Measurements from ENCODE around the gene RBM15B. TPM values are rescaled to one million over a fixed set of nuclear protein-coding genes. Genes with fewer than 3 reads are reported as not detected.

The RBM15B gene
- total and polyA plus RNA-seq, 2 experiments from 2014 or later: 16.3 to 57.9 TPM

DNA sequence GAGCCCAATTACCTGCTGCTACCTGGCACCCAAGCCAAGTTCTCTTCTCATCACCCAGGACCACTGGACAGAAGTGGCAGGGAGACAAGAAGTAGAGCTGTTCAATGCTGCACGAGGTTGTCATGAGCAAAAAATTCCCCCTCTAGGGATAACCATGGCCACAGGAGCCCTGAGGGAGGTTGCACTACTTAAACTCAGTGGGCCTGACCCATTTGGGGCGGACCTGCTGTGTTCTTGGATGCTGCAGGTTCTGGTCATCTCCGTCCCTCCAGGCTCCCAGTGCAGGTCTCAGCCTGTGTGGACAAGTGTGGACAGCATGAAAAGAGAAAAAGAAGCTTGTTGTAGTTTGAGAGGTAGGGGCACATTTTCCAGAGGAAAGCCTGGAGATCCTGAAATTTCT lies 32.1 kb upstream of the RBM15B start:
- no peaks in the 10 kb centered on the region for H3K4me1 Mint-ChIP-seq

More for the DNA sequence above, 32.1 kb upstream of the RBM15B start:
- ATAC-seq: no peak
- Mint-ChIP-seq H3K9me3 (no peaks in the 10 kb centered on the region), H3K4me3 (no peak overlapping the region), H3K27me3 (ENCODE audit: insufficient read depth, low read depth, poor library complexity) (no peaks in the 10 kb centered on the region), H3K36me3 (ENCODE audit: low read depth) (peaks cover 2% of the 10 kb centered on the region; the same call in 1 of the 3 replicates), H3K27ac (no peak overlapping the region)
- Histone ChIP-seq H4K20me1 (replicated peaks; ENCODE audit: insufficient read depth) (no peaks in the 10 kb centered on the region), H3K27ac (ENCODE audit: low read depth) (no peak overlapping the region), H3K9me2 (ENCODE audit: insufficient read depth) (no peaks in the 10 kb centered on the region), H3K4me1 (ENCODE audit: insufficient read depth) (no peaks in the 10 kb centered on the region), H2AFZ (no peak overlapping the region), H3K36me3 (ENCODE audit: insufficient read depth) (no peaks in the 10 kb centered on the region), H3F3A (replicated peaks; ENCODE audit: low read depth) (no peaks in the 10 kb centered on the region), H3K4me3 (no peak overlapping the region), H3K4me2 (no peak overlapping the region), H3K79me2 (replicated peaks; ENCODE audit: insufficient read depth) (no peaks in the 10 kb centered on the region), H3K27me3 (ENCODE audit: insufficient read depth) (no peaks in the 10 kb centered on the region)
- TF ChIP-seq STAT1 (IDR thresholded peaks at IDR 0.05; ENCODE audit: unreplicated experiment) (no peak), EZH2 (IDR thresholded peaks at IDR 0.05; ENCODE audit: low read depth, unreplicated experiment) (no peak), NANOG (IDR thresholded peaks at IDR 0.05; ENCODE audit: borderline replicate concordance) (no peak), EZH2phosphoT487 (IDR thresholded peaks at IDR 0.05; ENCODE audit: unreplicated experiment) (no peak), ZNF114 (CRISPR knock-in tag; IDR thresholded peaks at IDR 0.05) (no peak), ZNF331 (CRISPR knock-in tag; IDR thresholded peaks at IDR 0.05; ENCODE audit: low read depth) (no peak), CREB1 (CRISPR knock-in tag; IDR thresholded peaks at IDR 0.05; ENCODE audit: low read depth) (no peak), JUNB (IDR thresholded peaks at IDR 0.05; ENCODE audit: unreplicated experiment) (no peak), POLR2AphosphoS5 (IDR thresholded peaks at IDR 0.05; ENCODE audit: low read depth) (no peak)
- TF ChIP-seq, protein P1, sequence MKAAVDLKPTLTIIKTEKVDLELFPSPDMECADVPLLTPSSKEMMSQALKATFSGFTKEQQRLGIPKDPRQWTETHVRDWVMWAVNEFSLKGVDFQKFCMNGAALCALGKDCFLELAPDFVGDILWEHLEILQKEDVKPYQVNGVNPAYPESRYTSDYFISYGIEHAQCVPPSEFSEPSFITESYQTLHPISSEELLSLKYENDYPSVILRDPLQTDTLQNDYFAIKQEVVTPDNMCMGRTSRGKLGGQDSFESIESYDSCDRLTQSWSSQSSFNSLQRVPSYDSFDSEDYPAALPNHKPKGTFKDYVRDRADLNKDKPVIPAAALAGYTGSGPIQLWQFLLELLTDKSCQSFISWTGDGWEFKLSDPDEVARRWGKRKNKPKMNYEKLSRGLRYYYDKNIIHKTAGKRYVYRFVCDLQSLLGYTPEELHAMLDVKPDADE (IDR thresholded peaks at IDR 0.05): no peak
- TF ChIP-seq, protein P2, sequence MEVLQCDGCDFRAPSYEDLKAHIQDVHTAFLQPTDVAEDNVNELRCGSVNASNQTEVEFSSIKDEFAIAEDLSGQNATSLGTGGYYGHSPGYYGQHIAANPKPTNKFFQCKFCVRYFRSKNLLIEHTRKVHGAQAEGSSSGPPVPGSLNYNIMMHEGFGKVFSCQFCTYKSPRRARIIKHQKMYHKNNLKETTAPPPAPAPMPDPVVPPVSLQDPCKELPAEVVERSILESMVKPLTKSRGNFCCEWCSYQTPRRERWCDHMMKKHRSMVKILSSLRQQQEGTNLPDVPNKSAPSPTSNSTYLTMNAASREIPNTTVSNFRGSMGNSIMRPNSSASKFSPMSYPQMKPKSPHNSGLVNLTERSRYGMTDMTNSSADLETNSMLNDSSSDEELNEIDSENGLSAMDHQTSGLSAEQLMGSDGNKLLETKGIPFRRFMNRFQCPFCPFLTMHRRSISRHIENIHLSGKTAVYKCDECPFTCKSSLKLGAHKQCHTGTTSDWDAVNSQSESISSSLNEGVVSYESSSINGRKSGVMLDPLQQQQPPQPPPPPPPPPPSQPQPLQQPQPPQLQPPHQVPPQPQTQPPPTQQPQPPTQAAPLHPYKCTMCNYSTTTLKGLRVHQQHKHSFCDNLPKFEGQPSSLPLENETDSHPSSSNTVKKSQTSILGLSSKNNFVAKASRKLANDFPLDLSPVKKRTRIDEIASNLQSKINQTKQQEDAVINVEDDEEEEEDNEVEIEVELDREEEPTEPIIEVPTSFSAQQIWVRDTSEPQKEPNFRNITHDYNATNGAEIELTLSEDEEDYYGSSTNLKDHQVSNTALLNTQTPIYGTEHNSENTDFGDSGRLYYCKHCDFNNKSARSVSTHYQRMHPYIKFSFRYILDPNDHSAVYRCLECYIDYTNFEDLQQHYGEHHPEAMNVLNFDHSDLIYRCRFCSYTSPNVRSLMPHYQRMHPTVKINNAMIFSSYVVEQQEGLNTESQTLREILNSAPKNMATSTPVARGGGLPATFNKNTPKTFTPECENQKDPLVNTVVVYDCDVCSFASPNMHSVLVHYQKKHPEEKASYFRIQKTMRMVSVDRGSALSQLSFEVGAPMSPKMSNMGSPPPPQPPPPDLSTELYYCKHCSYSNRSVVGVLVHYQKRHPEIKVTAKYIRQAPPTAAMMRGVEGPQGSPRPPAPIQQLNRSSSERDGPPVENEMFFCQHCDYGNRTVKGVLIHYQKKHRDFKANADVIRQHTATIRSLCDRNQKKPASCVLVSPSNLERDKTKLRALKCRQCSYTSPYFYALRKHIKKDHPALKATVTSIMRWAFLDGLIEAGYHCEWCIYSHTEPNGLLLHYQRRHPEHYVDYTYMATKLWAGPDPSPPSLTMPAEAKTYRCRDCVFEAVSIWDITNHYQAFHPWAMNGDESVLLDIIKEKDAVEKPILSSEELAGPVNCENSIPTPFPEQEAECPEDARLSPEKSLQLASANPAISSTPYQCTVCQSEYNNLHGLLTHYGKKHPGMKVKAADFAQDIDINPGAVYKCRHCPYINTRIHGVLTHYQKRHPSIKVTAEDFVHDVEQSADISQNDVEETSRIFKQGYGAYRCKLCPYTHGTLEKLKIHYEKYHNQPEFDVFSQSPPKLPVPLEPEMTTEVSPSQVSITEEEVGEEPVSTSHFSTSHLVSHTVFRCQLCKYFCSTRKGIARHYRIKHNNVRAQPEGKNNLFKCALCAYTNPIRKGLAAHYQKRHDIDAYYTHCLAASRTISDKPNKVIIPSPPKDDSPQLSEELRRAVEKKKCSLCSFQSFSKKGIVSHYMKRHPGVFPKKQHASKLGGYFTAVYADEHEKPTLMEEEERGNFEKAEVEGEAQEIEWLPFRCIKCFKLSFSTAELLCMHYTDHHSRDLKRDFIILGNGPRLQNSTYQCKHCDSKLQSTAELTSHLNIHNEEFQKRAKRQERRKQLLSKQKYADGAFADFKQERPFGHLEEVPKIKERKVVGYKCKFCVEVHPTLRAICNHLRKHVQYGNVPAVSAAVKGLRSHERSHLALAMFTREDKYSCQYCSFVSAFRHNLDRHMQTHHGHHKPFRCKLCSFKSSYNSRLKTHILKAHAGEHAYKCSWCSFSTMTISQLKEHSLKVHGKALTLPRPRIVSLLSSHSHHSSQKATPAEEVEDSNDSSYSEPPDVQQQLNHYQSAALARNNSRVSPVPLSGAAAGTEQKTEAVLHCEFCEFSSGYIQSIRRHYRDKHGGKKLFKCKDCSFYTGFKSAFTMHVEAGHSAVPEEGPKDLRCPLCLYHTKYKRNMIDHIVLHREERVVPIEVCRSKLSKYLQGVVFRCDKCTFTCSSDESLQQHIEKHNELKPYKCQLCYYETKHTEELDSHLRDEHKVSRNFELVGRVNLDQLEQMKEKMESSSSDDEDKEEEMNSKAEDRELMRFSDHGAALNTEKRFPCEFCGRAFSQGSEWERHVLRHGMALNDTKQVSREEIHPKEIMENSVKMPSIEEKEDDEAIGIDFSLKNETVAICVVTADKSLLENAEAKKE (CRISPR knock-in tag; IDR thresholded peaks at IDR 0.05): no peak
- TF ChIP-seq, protein P3, sequence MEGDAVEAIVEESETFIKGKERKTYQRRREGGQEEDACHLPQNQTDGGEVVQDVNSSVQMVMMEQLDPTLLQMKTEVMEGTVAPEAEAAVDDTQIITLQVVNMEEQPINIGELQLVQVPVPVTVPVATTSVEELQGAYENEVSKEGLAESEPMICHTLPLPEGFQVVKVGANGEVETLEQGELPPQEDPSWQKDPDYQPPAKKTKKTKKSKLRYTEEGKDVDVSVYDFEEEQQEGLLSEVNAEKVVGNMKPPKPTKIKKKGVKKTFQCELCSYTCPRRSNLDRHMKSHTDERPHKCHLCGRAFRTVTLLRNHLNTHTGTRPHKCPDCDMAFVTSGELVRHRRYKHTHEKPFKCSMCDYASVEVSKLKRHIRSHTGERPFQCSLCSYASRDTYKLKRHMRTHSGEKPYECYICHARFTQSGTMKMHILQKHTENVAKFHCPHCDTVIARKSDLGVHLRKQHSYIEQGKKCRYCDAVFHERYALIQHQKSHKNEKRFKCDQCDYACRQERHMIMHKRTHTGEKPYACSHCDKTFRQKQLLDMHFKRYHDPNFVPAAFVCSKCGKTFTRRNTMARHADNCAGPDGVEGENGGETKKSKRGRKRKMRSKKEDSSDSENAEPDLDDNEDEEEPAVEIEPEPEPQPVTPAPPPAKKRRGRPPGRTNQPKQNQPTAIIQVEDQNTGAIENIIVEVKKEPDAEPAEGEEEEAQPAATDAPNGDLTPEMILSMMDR (conservative IDR thresholded peaks at IDR 0.05; ENCODE audit: low read depth in 2 of 2): no peak
- TF ChIP-seq, protein P4, sequence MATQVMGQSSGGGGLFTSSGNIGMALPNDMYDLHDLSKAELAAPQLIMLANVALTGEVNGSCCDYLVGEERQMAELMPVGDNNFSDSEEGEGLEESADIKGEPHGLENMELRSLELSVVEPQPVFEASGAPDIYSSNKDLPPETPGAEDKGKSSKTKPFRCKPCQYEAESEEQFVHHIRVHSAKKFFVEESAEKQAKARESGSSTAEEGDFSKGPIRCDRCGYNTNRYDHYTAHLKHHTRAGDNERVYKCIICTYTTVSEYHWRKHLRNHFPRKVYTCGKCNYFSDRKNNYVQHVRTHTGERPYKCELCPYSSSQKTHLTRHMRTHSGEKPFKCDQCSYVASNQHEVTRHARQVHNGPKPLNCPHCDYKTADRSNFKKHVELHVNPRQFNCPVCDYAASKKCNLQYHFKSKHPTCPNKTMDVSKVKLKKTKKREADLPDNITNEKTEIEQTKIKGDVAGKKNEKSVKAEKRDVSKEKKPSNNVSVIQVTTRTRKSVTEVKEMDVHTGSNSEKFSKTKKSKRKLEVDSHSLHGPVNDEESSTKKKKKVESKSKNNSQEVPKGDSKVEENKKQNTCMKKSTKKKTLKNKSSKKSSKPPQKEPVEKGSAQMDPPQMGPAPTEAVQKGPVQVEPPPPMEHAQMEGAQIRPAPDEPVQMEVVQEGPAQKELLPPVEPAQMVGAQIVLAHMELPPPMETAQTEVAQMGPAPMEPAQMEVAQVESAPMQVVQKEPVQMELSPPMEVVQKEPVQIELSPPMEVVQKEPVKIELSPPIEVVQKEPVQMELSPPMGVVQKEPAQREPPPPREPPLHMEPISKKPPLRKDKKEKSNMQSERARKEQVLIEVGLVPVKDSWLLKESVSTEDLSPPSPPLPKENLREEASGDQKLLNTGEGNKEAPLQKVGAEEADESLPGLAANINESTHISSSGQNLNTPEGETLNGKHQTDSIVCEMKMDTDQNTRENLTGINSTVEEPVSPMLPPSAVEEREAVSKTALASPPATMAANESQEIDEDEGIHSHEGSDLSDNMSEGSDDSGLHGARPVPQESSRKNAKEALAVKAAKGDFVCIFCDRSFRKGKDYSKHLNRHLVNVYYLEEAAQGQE (IDR thresholded peaks at IDR 0.05; ENCODE audit: unreplicated experiment): no peak
- DNase-seq (ENCODE audit: low spot score): no peak
